ENCODE data around the gene NDST4.

DNA sequence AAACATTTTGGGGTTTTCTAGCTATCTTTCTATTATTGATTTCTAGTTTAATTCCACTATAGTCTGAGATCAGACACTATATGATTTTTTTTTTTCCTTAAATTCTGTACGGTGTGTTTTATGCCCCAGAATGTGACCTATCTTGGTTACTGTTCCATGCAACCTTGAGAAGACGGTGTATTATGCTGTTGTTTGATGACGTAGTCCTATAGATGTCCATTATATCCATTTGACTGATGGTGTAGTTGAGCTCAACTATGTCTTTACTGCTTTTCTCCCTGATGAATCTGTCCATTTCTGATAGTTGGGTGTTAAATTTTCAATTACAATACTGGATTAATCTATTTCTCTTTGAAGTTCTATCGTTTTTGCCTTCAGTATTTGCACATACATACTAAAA lies 212.5 kb downstream of the NDST4 start:
- TF ChIP-seq, protein P1, sequence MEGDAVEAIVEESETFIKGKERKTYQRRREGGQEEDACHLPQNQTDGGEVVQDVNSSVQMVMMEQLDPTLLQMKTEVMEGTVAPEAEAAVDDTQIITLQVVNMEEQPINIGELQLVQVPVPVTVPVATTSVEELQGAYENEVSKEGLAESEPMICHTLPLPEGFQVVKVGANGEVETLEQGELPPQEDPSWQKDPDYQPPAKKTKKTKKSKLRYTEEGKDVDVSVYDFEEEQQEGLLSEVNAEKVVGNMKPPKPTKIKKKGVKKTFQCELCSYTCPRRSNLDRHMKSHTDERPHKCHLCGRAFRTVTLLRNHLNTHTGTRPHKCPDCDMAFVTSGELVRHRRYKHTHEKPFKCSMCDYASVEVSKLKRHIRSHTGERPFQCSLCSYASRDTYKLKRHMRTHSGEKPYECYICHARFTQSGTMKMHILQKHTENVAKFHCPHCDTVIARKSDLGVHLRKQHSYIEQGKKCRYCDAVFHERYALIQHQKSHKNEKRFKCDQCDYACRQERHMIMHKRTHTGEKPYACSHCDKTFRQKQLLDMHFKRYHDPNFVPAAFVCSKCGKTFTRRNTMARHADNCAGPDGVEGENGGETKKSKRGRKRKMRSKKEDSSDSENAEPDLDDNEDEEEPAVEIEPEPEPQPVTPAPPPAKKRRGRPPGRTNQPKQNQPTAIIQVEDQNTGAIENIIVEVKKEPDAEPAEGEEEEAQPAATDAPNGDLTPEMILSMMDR (IDR thresholded peaks at IDR 0.05): no peak
- TF ChIP-seq POLR2A (IDR thresholded peaks at IDR 0.05): no peak

Data from thyroid gland (tissue), 4 donors.